Measurements from ENCODE around the gene SDHAF3.
"Not testable (repeated sequence)": the region's sequence is repeated elsewhere in the genome, so short reads cannot be mapped to it uniquely, and the experiment has no call there.

Gene SDHAF3

GRCh38 chr7:97117372-97118188, at the start of gene SDHAF3:
SDHAF3 (plus strand) TSS chr7:97117698; CDS start chr7:97117724, 26 bp downstream.
- peak; percentile 99 for DNase-seq

GRCh38 chr7:97072025-97072424, 45.5 kb upstream of the SDHAF3 start:
- not testable (repeated sequence) for DNase-seq

GRCh38 chr7:97075928-97076327, 41.6 kb upstream of the SDHAF3 start:
- no peak for DNase-seq

DNA sequence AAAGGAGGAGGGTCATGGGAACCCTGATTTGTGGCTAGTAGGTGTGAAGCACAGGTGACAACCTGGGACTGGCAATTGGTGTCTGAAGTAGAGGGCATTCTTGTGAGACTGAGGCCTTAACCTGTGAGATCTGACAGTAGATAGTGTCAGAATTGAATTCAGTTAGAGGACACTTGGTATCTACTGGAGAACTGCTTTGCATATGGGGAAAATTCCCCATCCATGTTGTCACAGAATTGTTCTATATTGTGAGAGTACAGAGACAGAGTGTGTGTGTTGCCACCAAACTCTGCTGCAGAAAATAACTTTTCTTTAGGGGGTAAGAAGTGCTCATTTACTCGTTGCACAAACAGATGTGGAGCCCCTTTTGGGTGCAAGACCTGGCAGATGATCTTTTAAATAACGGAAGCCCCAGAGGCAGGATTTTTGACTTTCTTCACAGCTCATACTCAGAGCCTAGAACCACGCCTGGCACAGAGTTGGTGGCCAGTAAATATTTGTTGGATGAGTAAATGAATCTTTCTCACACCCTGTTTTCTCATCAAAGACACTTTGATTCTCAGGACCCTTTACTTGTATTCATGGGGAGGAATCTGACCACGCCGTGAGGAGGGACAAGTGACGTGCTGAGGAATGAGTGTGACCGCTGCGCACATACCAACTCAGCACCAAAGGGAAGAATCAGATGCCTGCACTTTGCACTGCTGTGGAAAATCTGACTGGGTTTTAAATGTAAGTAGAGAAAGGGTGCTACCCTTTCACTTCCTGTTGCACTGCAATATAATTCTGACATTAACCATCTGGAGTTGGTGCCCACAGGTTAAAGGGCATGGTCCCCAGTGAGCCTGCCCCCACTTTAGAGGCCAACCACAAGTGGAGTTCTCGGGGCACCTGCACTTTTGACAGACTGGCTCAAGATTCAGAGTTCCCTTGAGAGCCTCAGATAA, 39.2 kb upstream of the SDHAF3 start:
- no peak for DNase-seq

DNA sequence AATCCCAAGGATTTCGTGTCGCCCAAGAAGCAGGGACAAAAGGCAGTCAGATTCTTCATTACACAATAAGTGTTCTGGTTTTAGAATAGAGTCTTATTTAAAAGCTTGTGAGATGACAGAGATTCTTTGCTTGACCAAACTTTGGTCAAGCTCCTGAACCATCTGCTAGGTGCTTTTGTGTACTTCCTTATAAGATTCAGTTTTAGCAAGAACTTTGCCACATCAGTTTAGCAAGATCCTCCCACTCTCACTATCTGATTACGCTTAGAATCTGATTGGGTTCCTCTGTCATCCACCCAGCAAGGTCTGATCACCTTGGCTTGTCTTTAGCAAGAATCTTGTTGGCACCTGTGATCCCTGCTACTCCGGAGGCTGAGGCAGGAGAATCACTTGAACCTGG, 38.2 kb upstream of the SDHAF3 start:
- no peak for DNase-seq

DNA sequence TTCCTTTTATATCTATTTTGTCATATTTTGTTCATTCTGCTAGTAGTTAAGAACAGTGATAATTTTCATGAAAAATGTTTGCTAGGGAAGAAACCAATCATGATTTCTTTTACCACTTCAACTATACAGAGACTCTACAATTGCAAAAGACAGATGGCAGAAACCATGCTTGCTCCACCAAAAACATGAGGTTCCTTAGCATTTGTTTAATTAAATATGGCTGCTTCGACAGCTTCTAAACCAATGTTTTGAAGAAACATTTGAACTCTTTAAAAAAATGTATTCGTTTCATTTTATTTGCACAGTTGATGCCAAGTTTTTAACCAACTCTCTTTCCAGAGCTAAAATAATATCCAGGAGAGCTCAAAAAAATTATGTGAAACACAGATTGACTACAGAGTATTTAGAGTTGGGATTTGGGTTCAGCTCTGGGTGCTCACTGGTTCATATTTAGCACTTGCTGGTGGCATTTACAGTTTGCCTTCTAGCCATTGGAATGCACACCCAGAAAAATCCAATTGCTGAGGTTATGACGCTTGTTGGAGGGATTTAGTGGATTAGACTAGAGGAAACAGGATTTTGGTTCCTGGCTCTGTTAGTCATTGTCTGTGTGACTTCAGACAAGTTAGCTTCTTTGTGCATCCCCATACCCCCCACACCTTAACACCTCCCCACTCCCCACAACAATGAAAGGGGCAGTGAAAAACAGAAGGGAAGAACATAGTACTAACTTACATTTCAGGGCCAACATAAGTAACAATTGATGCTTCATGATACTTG, 35.8 kb upstream of the SDHAF3 start:
- no peak for DNase-seq

DNA sequence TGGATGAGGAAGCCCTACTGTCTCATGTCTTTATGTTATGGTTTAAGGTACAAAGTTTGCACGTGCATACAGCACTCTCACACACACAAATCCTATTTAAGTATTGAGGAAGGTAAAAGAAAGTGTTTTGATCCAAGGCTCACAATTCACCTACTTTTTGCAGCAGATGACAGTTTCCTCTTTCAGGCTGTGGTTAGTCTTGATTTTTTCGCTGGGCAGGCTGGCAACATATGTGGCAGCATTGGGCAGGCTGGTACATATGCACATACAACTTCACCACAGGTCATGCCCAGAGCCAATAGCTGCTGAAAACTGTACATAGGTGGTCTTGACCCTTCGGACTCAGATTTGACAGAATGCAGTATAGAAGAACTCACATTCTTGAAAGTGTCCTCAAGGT, 29.1 kb upstream of the SDHAF3 start:
- no peak for DNase-seq

GRCh38 chr7:97089771-97090170, 27.7 kb upstream of the SDHAF3 start:
- DNase-seq, result no peak

DNA sequence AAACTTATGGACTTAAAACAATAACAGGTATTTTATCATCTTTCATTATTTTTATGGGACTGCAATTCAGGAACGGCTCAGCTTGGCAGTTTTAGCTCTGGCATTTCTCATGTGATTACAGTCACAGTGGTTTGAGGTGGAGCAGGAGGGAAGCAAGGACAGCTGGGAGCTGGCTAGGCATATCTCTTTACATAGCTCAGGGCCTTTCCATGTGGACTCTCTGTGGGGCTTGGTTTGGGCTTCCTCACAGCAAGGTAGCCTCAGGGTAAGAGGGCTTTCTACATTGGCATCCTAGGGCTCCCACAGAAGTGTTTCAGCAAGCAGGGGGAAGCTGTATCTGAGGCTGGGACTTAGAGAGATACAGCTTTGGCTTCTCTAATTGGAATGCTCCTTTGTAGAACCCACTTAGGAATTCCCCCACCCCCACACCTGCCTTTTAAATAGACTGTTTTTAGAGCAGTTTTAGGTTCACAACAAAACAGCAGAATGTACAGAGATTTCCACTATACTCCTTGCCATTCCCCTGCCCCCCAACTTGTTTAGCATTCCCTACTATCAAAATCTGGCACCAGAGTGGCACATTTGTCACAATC, 26.6 kb upstream of the SDHAF3 start:
- no peak for DNase-seq

DNA sequence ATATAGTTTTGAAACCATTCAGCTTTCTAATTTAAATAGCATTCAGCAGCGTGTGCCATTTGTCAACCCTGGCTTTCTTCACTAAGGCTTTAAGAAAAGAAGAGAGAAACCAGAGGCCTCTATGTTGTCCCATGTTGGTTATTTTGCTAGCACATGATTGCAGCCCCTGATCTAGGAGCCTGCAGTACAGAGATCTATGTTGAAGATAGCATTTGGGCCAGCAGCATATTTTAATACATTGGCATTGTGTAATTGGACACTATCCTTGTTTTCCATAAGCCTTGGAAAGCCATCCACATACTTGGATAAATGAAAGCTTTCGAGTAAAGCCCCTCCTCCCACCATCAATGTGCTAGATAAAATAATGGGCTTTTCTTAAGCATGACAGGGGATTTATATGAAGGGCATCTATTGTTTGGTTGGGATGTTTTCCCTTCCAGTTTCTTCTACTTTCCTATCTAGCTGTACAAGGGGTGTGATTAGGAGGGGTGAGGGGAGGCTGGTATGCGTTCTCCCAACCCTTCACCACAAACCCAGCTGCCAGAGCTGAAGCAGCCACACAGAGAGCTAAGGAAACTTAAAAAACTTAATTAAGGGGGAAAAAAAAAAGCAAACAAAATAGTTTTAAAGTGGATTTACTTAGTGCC, 23.1 kb upstream of the SDHAF3 start:
- DNase-seq, result no peak

- DNase-seq, result no peak
These were observed 21.5 kb upstream of the SDHAF3 start for GRCh38 chr7:97096037-97096436.

- no peak for DNase-seq
These were observed 20.8 kb upstream of the SDHAF3 start for GRCh38 chr7:97096661-97097060.

DNA sequence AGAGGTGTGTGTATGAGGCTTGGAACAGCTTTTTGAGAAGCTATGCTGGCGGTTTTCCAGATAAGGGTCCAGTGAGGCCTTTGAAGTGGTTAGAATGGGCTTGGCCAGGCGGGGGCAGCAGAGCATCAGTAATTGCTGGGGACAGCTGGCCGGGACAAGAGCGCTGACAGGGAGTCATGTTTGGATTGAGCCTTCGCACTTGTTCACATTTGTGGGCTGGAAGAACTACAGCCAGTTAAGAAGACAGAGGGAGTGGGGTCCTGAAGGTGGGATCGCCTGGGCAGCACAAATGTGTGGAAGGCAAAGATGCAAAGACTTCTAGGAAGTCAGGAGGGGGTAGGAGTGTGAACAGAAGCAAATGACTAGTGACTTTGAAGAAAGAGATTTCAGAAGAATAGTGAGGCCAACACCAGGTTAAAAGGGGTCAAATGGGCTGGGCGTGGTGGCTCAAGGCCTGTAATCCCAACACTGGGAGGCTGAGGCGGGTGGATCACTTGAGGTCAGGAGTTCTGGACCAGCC, 12.7 kb upstream of the SDHAF3 start:
- DNase-seq, result peak; percentile 20

- no peak for DNase-seq
These were observed 10.2 kb upstream of the SDHAF3 start for GRCh38 chr7:97107192-97107800.

DNA sequence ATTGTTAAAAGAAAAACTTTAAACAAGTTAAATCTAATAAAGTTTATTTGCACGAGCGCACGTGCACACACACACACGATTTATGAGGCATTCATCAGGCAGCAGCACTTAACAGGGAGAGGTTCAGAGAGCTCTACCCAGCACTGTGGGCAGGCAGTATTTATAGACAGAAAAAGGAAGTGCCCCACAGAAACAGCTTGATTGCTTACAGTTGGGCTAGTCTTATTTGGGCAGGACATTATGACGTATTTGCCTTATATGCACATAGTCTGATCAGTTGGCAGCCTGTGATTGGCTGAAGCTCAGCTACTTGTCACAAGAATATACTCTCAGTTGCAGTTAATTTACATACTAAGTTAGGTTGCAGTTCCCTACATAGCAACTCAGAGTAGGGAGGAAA, 1.2 kb upstream of the SDHAF3 start:
- DNase-seq, result no peak

GRCh38 chr7:97117035-97117371, 495 bp upstream of the SDHAF3 start:
- no peak for DNase-seq

DNA sequence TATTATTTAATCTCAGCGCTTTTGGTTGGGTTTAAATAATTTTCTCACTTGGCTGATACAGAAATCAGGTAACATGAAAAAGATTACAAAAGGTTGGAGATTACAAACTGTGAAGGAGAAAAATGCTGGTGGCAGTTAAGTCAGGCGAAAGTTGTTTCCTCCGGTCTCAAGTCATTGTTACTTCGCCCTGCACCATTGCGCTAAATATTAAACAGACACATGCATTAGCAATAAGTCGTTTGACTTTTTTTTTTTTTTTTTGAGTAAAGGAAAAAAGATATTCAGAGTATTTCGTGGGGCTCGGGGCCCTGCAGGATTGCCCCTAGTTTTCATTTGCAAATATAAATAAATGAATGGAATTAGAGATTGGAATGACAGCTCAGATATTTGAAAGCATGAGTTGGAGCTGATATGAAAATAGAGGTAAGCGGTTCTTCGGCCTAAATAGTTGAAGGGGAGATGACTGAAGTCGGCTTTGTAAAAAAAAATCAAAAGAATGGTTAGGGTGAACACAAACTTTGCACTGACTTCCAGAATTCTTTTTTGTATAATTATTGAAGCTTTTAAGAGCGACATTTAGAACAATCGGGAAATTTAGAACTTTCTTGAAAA, 914 bp downstream of the SDHAF3 start:
- no peak for DNase-seq

- no peak for DNase-seq
These were observed 2.2 kb downstream of the SDHAF3 start for GRCh38 chr7:97119747-97120146.

DNA sequence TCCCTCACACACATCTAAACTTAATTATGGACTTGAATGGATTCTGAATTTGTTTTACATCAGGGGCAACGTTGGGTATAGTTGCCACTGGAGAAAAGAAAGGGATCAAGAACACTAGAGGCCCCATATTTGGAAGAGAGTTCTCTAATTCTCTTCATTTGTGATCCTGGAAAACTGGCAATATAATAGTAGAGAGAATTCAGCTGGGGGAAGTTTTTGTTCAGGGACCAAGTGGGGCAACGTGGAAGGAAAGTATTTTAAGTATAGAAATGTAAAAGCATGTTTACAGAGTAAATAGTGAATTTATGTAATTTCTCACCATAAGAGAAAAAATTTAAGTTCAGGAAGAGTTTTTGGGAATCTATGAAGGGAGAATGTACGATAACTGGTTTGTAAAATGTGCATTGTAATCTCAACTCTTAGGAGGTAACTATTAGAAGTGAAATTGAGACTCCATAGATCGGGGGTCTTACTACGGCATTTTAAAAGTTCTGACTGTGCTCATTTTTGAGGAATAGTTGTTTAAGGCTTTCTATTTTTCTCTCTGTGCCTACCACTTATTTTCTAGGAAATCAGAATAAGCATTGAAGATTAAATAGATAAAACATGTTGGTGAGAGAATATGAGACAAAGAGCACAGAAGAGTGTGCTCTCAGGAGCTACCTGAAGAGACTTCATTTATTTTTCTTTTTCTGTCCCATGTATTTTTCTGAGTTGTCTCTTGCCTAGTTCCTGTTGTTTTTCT, 3.4 kb downstream of the SDHAF3 start:
- DNase-seq, result no peak

GRCh38 chr7:97123115-97123514, 5.6 kb downstream of the SDHAF3 start:
- DNase-seq, result not testable (repeated sequence)

All from NCI-H2081 treated with DMSO at 0.1 percent for 48 hours (cell line).